WTC11 (cell line): Measurements from ENCODE around the gene PNMA8B. TPM values are rescaled to one million over a fixed set of nuclear protein-coding genes. Genes with fewer than 3 reads are reported as not detected.

Experiments used
- ATAC-seq: fragments of 200-7000 bp; cut with Tn5 transposase; 2 replicates; pipeline ENCODE4 v1.10.0; 2021; ENCODE audit warnings: mild to moderate bottlenecking, moderate library complexity
- CTCF ChIA-PET: fragments of 300-600 bp; sonication (Branson Sonifier 250); formaldehyde crosslinking; loops from one replicate; lab custom pipeline; 2021; ENCODE audit warnings: antibody characterized with exemption; lab: Charles Lee
- POLR2A ChIA-PET: fragments of 350-600 bp; sonication (Branson Sonifier 250); formaldehyde crosslinking; loops from one replicate; lab custom pipeline; 2021; ENCODE audit warnings: antibody characterized with exemption; lab: Charles Lee
- DNase-seq: peaks from one replicate; pipeline ENCODE4 v3.0.0; 2021; ENCODE audit warnings: low spot score
- H3K27ac Mint-ChIP-seq: 2 replicates; pipeline ENCODE4 v1.8.0; 2021; ENCODE audit warnings: mixed read lengths
- H3K27me3 Mint-ChIP-seq: 2 replicates; pipeline ENCODE4 v1.8.0; 2021; ENCODE audit warnings: low read depth, mild to moderate bottlenecking, moderate library complexity, mixed read lengths
- H3K36me3 Mint-ChIP-seq: 2 replicates; pipeline ENCODE4 v1.8.0; 2021; ENCODE audit warnings: mixed read lengths
- H3K4me1 Mint-ChIP-seq: 2 replicates; pipeline ENCODE4 v1.8.0; 2022; ENCODE audit warnings: mixed read lengths
- H3K4me3 Mint-ChIP-seq: 2 replicates; pipeline ENCODE4 v1.8.0; 2021; ENCODE audit warnings: mild to moderate bottlenecking, moderate library complexity, mixed read lengths
- H3K9me3 Mint-ChIP-seq: 2 replicates; pipeline ENCODE4 v1.8.0; 2021; ENCODE audit warnings: mixed read lengths
- ATF1 ChIP-seq: sonication (generic); formaldehyde crosslinking; IDR thresholded peaks from 2 replicates; pipeline ENCODE4 v1.8.1; 2023; ENCODE audit warnings: mild to moderate bottlenecking, moderate library complexity, missing genetic modification reagents
- FOXP1 ChIP-seq: sonication (generic); formaldehyde crosslinking; IDR thresholded peaks from 2 replicates; pipeline ENCODE4 v1.8.0; 2022; ENCODE audit warnings: missing genetic modification reagents, mild to moderate bottlenecking, moderate library complexity, borderline replicate concordance
- GABPB1 ChIP-seq: sonication (generic); formaldehyde crosslinking; IDR thresholded peaks from 2 replicates; pipeline ENCODE4 v1.8.1; 2023; ENCODE audit warnings: mild to moderate bottlenecking, missing genetic modification reagents
- GRHL2 ChIP-seq: fragments of 250-450 bp; sonication (Bioruptor Pico); IDR thresholded peaks from 2 replicates; pipeline ENCODE4 v1.8.0; 2022; ENCODE audit warnings: mild to moderate bottlenecking, moderate library complexity; ENCODE audit not compliant: insufficient replicate concordance, severe bottlenecking
- JAZF1 ChIP-seq: fragments of 250-450 bp; sonication (Bioruptor Pico); IDR thresholded peaks from 2 replicates; pipeline ENCODE4 v1.9.0; 2021; ENCODE audit warnings: moderate library complexity, mild to moderate bottlenecking, inconsistent platforms
- NR1H2 ChIP-seq: sonication (generic); formaldehyde crosslinking; IDR thresholded peaks from 2 replicates; pipeline ENCODE4 v1.9.0; 2021; ENCODE audit warnings: mild to moderate bottlenecking, moderate library complexity, missing genetic modification reagents
- NR3C1 ChIP-seq: sonication (generic); formaldehyde crosslinking; conservative IDR thresholded peaks from 2 replicates; pipeline ENCODE4 v1.8.1; 2023; ENCODE audit warnings: low read depth, mild to moderate bottlenecking, missing genetic modification reagents
- PRRX2 ChIP-seq: fragments of 250-450 bp; sonication (Bioruptor Pico); IDR thresholded peaks from 2 replicates; pipeline ENCODE4 v1.8.0; 2021; ENCODE audit warnings: mild to moderate bottlenecking
- RELA ChIP-seq: sonication (generic); formaldehyde crosslinking; IDR thresholded peaks from 2 replicates; pipeline ENCODE4 v1.8.1; 2022; ENCODE audit warnings: missing genetic modification reagents, mild to moderate bottlenecking, borderline replicate concordance
- RORB ChIP-seq: fragments of 250-450 bp; sonication (Bioruptor Pico); IDR thresholded peaks from 2 replicates; pipeline ENCODE4 v1.9.0; 2021; ENCODE audit warnings: mild to moderate bottlenecking
- TEAD1 ChIP-seq: sonication (generic); formaldehyde crosslinking; IDR thresholded peaks from 2 replicates; pipeline ENCODE4 v1.8.0; 2022; ENCODE audit warnings: mild to moderate bottlenecking, missing genetic modification reagents
- ZNF232 ChIP-seq: sonication (generic); formaldehyde crosslinking; IDR thresholded peaks from 2 replicates; pipeline ENCODE4 v1.8.0; 2022; ENCODE audit warnings: mild to moderate bottlenecking, missing genetic modification reagents
- ZNF263 ChIP-seq: sonication (generic); formaldehyde crosslinking; IDR thresholded peaks from 2 replicates; pipeline ENCODE4 v1.8.1; 2022; ENCODE audit warnings: low read depth, mild to moderate bottlenecking, moderate library complexity, missing genetic modification reagents
- total RNA-seq: library from RNA; stranded (reverse); gene quantifications from 3 replicates; pipeline ENCODE4 v1.2.3, GENCODE V29; 2021
- TF ChIP-seq, protein P1 (sequence below): sonication (generic); formaldehyde crosslinking; IDR thresholded peaks from 2 replicates; pipeline ENCODE4 v1.8.0; 2023; ENCODE audit warnings: mild to moderate bottlenecking, missing genetic modification reagents
- TF ChIP-seq, protein P2 (sequence below): sonication (generic); formaldehyde crosslinking; IDR thresholded peaks from 2 replicates; pipeline ENCODE4 v1.8.0; 2023; ENCODE audit warnings: missing genetic modification reagents
- TF ChIP-seq, protein P3 (sequence below): fragments of 250-450 bp; sonication (Bioruptor Pico); IDR thresholded peaks from 2 replicates; pipeline ENCODE4 v2.1.2; 2022; ENCODE audit warnings: mild to moderate bottlenecking, moderate library complexity
- TF ChIP-seq, protein P4 (sequence below): sonication (generic); formaldehyde crosslinking; IDR thresholded peaks from 2 replicates; pipeline ENCODE4 v1.8.1; 2023; ENCODE audit warnings: mild to moderate bottlenecking, missing genetic modification reagents
- TF ChIP-seq, protein P5 (sequence below): sonication (generic); formaldehyde crosslinking; IDR thresholded peaks from 2 replicates; pipeline ENCODE4 v1.8.1; 2022; ENCODE audit warnings: low read depth, mild to moderate bottlenecking, moderate library complexity, missing genetic modification reagents, borderline replicate concordance
- TF ChIP-seq, protein P6 (sequence below): sonication (generic); formaldehyde crosslinking; IDR thresholded peaks from 2 replicates; pipeline ENCODE4 v1.8.0; 2022; ENCODE audit warnings: mild to moderate bottlenecking, missing genetic modification reagents
- TF ChIP-seq, protein P7 (sequence below): sonication (generic); formaldehyde crosslinking; IDR thresholded peaks from 2 replicates; pipeline ENCODE4 v1.8.1; 2023; ENCODE audit warnings: mild to moderate bottlenecking, missing genetic modification reagents, borderline replicate concordance

PNMA8B gene
- total RNA-seq, 1 experiment from 2014 or later = 2.8 TPM

DNA sequence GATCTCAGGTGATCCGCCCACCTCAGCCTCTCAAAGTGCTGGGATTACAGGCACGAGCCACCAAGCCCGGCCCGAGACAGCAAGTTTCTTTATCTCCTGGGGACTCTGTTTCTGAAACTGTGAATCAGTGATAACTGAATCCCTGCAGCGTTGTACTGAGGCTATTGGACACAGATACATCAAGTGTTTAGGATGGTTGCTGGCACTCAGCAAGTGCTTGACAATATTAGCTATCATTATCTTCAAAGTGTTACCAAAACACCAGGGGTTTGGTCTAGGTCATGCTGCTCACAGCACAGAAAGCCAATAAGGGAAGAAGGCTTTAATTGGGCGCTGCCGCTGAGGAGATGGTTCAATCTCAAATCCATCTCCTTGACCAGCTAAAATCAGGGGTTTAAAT lies 46.4 kb downstream of the PNMA8B start (continued):
- TF ChIP-seq ZNF232 (CRISPR knock-in tag) = no peak
- TF ChIP-seq ATF1 (CRISPR knock-in tag) = no peak
- TF ChIP-seq, protein P1, sequence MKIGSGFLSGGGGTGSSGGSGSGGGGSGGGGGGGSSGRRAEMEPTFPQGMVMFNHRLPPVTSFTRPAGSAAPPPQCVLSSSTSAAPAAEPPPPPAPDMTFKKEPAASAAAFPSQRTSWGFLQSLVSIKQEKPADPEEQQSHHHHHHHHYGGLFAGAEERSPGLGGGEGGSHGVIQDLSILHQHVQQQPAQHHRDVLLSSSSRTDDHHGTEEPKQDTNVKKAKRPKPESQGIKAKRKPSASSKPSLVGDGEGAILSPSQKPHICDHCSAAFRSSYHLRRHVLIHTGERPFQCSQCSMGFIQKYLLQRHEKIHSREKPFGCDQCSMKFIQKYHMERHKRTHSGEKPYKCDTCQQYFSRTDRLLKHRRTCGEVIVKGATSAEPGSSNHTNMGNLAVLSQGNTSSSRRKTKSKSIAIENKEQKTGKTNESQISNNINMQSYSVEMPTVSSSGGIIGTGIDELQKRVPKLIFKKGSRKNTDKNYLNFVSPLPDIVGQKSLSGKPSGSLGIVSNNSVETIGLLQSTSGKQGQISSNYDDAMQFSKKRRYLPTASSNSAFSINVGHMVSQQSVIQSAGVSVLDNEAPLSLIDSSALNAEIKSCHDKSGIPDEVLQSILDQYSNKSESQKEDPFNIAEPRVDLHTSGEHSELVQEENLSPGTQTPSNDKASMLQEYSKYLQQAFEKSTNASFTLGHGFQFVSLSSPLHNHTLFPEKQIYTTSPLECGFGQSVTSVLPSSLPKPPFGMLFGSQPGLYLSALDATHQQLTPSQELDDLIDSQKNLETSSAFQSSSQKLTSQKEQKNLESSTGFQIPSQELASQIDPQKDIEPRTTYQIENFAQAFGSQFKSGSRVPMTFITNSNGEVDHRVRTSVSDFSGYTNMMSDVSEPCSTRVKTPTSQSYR = no peak
- TF ChIP-seq PRRX2 (CRISPR knock-in tag) = no peak
- no peak for TF ChIP-seq JAZF1

DNA sequence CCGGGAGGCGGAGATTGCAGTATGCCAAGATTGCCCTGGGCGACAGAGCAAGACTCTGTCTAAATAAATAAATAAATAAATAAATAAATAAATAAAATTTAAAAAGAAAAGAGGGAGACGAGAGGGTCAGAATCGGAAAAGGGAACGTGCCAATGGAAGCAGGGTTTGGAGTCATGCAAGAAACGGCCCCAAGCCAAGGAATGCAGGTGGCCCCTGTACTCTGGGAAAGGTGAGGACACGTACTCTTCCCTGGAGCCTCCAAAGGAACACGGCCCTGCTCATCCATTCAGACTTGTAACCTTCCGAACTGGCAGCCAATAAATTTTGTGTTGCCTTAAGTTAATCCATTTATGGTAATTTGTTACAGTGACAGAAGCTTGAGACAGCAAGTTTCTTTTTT lies 47.1 kb downstream of the PNMA8B start:
- ATAC-seq (no peak), DNase-seq (no peak)
- CTCF ChIA-PET = no interaction called here
- no peak overlapping the region for H3K4me3 Mint-ChIP-seq
- POLR2A ChIA-PET = no interaction called here
- H3K4me1 Mint-ChIP-seq = no peaks in the 10 kb centered on the region
- peaks cover 3% of the 10 kb centered on the region for H3K27me3 Mint-ChIP-seq
- no peak overlapping the region for H3K27ac Mint-ChIP-seq
- H3K9me3 Mint-ChIP-seq = peaks cover 9% of the 10 kb centered on the region
- TF ChIP-seq, protein P2, sequence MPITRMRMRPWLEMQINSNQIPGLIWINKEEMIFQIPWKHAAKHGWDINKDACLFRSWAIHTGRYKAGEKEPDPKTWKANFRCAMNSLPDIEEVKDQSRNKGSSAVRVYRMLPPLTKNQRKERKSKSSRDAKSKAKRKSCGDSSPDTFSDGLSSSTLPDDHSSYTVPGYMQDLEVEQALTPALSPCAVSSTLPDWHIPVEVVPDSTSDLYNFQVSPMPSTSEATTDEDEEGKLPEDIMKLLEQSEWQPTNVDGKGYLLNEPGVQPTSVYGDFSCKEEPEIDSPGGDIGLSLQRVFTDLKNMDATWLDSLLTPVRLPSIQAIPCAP (CRISPR knock-in tag) = no peak
- TF ChIP-seq, protein P3, sequence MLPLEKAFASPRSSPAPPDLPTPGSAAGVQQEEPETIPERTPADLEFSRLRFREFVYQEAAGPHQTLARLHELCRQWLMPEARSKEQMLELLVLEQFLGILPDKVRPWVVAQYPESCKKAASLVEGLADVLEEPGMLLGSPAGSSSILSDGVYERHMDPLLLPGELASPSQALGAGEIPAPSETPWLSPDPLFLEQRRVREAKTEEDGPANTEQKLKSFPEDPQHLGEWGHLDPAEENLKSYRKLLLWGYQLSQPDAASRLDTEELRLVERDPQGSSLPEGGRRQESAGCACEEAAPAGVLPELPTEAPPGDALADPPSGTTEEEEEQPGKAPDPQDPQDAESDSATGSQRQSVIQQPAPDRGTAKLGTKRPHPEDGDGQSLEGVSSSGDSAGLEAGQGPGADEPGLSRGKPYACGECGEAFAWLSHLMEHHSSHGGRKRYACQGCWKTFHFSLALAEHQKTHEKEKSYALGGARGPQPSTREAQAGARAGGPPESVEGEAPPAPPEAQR (CRISPR knock-in tag) = no peak
- TF ChIP-seq, protein P4, sequence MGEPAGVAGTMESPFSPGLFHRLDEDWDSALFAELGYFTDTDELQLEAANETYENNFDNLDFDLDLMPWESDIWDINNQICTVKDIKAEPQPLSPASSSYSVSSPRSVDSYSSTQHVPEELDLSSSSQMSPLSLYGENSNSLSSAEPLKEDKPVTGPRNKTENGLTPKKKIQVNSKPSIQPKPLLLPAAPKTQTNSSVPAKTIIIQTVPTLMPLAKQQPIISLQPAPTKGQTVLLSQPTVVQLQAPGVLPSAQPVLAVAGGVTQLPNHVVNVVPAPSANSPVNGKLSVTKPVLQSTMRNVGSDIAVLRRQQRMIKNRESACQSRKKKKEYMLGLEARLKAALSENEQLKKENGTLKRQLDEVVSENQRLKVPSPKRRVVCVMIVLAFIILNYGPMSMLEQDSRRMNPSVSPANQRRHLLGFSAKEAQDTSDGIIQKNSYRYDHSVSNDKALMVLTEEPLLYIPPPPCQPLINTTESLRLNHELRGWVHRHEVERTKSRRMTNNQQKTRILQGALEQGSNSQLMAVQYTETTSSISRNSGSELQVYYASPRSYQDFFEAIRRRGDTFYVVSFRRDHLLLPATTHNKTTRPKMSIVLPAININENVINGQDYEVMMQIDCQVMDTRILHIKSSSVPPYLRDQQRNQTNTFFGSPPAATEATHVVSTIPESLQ (CRISPR knock-in tag) = no peak
- TF ChIP-seq, protein P5, sequence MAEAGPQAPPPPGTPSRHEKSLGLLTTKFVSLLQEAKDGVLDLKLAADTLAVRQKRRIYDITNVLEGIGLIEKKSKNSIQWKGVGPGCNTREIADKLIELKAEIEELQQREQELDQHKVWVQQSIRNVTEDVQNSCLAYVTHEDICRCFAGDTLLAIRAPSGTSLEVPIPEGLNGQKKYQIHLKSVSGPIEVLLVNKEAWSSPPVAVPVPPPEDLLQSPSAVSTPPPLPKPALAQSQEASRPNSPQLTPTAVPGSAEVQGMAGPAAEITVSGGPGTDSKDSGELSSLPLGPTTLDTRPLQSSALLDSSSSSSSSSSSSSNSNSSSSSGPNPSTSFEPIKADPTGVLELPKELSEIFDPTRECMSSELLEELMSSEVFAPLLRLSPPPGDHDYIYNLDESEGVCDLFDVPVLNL (CRISPR knock-in tag) = no peak
- no peak for TF ChIP-seq ATF1 (CRISPR knock-in tag)
- TF ChIP-seq FOXP1 (CRISPR knock-in tag) = no peak
- no peak for TF ChIP-seq RORB (CRISPR knock-in tag)
- no peak for TF ChIP-seq NR1H2 (CRISPR knock-in tag)
- TF ChIP-seq, protein P6, sequence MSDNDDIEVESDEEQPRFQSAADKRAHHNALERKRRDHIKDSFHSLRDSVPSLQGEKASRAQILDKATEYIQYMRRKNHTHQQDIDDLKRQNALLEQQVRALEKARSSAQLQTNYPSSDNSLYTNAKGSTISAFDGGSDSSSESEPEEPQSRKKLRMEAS (CRISPR knock-in tag) = no peak
- no peak for TF ChIP-seq RELA (CRISPR knock-in tag)
- H3K36me3 Mint-ChIP-seq = peaks cover 7% of the 10 kb centered on the region; the same call in 1 of the 2 replicates

DNA sequence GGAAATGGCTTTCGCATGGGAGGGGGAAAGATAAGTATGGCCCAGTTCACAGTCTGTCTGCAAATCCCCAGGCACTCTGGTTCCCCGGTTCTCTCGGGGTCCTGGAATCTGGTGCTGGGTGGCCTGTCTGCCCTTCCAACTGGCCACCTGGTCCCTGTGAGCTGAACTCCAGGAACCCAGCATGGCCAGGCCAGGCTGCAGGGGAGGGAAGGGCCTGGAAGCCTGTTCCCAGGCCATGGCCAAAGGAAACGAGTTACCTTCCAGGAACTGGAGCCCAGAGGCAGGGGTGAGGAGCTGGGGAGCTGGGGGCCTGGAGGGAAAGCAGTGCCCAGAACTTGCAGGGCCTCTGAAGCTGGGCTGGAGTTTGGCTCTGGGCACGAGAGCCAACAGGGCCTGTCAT lies 47.8 kb downstream of the PNMA8B start:
- Mint-ChIP-seq H3K4me1 (no peaks in the 10 kb centered on the region), H3K27me3 (peaks cover 3% of the 10 kb centered on the region), H3K36me3 (peaks cover 7% of the 10 kb centered on the region; the same call in 1 of the 2 replicates), H3K4me3 (no peak overlapping the region), H3K27ac (no peak overlapping the region), H3K9me3 (peaks cover 9% of the 10 kb centered on the region)
- ChIA-PET CTCF (interaction anchor here (1.4 kb wide), 1 partner anchor 81 kb away, joined by 4 read pairs; no protein-coding TSS in a partner anchor), POLR2A (no interaction called here)
- ATAC-seq = no peak
- DNase-seq = no peak
- TF ChIP-seq NR3C1 (CRISPR knock-in tag) (no peak), GRHL2 (CRISPR knock-in tag) (no peak), GABPB1 (CRISPR knock-in tag) (no peak), ZNF263 (CRISPR knock-in tag) (no peak), TEAD1 (CRISPR knock-in tag) (no peak), ATF1 (CRISPR knock-in tag) (no peak)
- TF ChIP-seq, protein P6 (CRISPR knock-in tag) = no peak
- TF ChIP-seq, protein P2 (CRISPR knock-in tag) = no peak
- TF ChIP-seq, protein P7, sequence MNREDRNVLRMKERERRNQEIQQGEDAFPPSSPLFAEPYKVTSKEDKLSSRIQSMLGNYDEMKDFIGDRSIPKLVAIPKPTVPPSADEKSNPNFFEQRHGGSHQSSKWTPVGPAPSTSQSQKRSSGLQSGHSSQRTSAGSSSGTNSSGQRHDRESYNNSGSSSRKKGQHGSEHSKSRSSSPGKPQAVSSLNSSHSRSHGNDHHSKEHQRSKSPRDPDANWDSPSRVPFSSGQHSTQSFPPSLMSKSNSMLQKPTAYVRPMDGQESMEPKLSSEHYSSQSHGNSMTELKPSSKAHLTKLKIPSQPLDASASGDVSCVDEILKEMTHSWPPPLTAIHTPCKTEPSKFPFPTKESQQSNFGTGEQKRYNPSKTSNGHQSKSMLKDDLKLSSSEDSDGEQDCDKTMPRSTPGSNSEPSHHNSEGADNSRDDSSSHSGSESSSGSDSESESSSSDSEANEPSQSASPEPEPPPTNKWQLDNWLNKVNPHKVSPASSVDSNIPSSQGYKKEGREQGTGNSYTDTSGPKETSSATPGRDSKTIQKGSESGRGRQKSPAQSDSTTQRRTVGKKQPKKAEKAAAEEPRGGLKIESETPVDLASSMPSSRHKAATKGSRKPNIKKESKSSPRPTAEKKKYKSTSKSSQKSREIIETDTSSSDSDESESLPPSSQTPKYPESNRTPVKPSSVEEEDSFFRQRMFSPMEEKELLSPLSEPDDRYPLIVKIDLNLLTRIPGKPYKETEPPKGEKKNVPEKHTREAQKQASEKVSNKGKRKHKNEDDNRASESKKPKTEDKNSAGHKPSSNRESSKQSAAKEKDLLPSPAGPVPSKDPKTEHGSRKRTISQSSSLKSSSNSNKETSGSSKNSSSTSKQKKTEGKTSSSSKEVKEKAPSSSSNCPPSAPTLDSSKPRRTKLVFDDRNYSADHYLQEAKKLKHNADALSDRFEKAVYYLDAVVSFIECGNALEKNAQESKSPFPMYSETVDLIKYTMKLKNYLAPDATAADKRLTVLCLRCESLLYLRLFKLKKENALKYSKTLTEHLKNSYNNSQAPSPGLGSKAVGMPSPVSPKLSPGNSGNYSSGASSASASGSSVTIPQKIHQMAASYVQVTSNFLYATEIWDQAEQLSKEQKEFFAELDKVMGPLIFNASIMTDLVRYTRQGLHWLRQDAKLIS (CRISPR knock-in tag) = no peak
